Measurements from ENCODE around the gene HIVEP1. TPM values are rescaled to one million over a fixed set of nuclear protein-coding genes. Genes with fewer than 3 reads are reported as not detected.

HIVEP1 gene
- total and polyA plus RNA-seq, 2 of the 8 experiments (the other 6 are each of a cell fraction or from before 2014, with no cell fraction given), result 22.6 to 23.1 TPM

- no peak overlapping the region for H3K23ac ChIP-seq (ENCODE audit: insufficient read length)
- no peak overlapping the region for H4K91ac ChIP-seq (replicated peaks; ENCODE audit: insufficient read length, low read length)
- H3K4me3 ChIP-seq (ENCODE audit: extremely low read depth in 1 of 4, insufficient read depth in 2 of 4, low read depth in 3 of 4, low read length in 4 of 4), result no peak overlapping the region
- no peaks in the 10 kb centered on the region for H3K27me3 ChIP-seq (replicated peaks in 1 of 4; ENCODE audit: control insufficient read depth in 3 of 4, extremely low read depth in 1 of 4, insufficient read depth in 3 of 4, low read length in 3 of 4)
- H4K8ac ChIP-seq (ENCODE audit: extremely low read depth, insufficient read depth, low read length), result no peak overlapping the region
- no peak overlapping the region for H4K5ac ChIP-seq (ENCODE audit: insufficient read length, low read depth, low read length)
- DNase-seq (ENCODE audit: low read depth in 1 of 2, low spot score in 2 of 2) (no peak), FAIRE-seq (no peak)
- H2BK120ac ChIP-seq (replicated peaks; ENCODE audit: low read depth, low read length), result no peak overlapping the region
- ChIA-PET POLR2A (ENCODE audit: partially characterized antibody) (no interaction called here), CTCF (ENCODE audit: partially characterized antibody) (interaction anchor here (0.9 to 3.7 kb wide), 2 partner anchors 13 to 23 kb away, joined by 3 to 14 read pairs; no protein-coding TSS in a partner anchor)
- no peak overlapping the region for H2BK5ac ChIP-seq (ENCODE audit: low read depth, low read length)
- H4K20me1 ChIP-seq (replicated peaks in 1 of 2; ENCODE audit: control insufficient read depth in 1 of 2, insufficient read depth in 2 of 2, low read length in 2 of 2), result no peaks in the 10 kb centered on the region
- H3K23me2 ChIP-seq (ENCODE audit: low read depth, low read length), result no peaks in the 10 kb centered on the region
- no peak overlapping the region for H3K18ac ChIP-seq (ENCODE audit: extremely low read depth, low read length)
- H3K4me1 ChIP-seq (replicated peaks in 1 of 4; ENCODE audit: control insufficient read depth in 3 of 4, insufficient read depth in 4 of 4, low read length in 3 of 4), result peaks cover 3 to 14% (median 12%) of the 10 kb centered on the region in 4 experiments
- H3K9me3 ChIP-seq (ENCODE audit: insufficient read depth in 2 of 2, low read depth in 1 of 2, low read length in 1 of 2), result no peaks in the 10 kb centered on the region
- no peaks in the 10 kb centered on the region for H3K79me2 ChIP-seq (ENCODE audit: control insufficient read depth in 1 of 2, insufficient read depth in 2 of 2, low read length in 2 of 2)
- no peak overlapping the region for H3K4ac ChIP-seq (replicated peaks; ENCODE audit: insufficient read length, low read depth, low read length)
- no peak overlapping the region for H2BK15ac ChIP-seq (ENCODE audit: low read length)
- H3K56ac ChIP-seq (replicated peaks; ENCODE audit: insufficient read length, low read depth, low read length), result no peak overlapping the region
- H3K27ac ChIP-seq (ENCODE audit: low read depth, low read length), result no peak overlapping the region
- no peak overlapping the region for H3K9ac ChIP-seq (replicated peaks in 1 of 4; ENCODE audit: extremely low read depth in 1 of 4, low read depth in 3 of 4, low read length in 3 of 4)
- H2BK12ac ChIP-seq (ENCODE audit: low read depth, low read length), result no peak overlapping the region
- H2AFZ ChIP-seq (ENCODE audit: low read length), result no peak overlapping the region
- H3K79me1 ChIP-seq (ENCODE audit: low read depth, low read length), result no peaks in the 10 kb centered on the region
- no peak overlapping the region for H3K4me2 ChIP-seq (ENCODE audit: insufficient read depth in 1 of 2, low read depth in 2 of 2, low read length in 2 of 2)
- no peak overlapping the region for H2AK5ac ChIP-seq (ENCODE audit: low read depth, low read length)
- no peaks in the 10 kb centered on the region for H3K36me3 ChIP-seq (ENCODE audit: control insufficient read depth in 2 of 4, insufficient read depth in 4 of 4, low read length in 3 of 4)
- no peak overlapping the region for H2BK20ac ChIP-seq (ENCODE audit: low read length)
- no peak overlapping the region for H3K14ac ChIP-seq (ENCODE audit: insufficient read length)
- WGBS, 2 experiments (ENCODE audit: extremely low coverage in 1 of 2, insufficient coverage in 1 of 2, insufficient read length in 1 of 2, insufficient replicate concordance in 2 of 2, low coverage in 1 of 2, low lambda C conversion rate in 2 of 2, missing lambda C conversion rate in 1 of 2), result 95% methylated on average over 2 of the region's 2 CpGs; no CpG with 5 or more reads in 1 of the 2 experiments
- no peak for TF ChIP-seq POLR2A (IDR thresholded peaks at IDR 0.05; ENCODE audit: control extremely low read depth in 1 of 2, low read depth in 2 of 2, low read length in 2 of 2)
- TF ChIP-seq SIRT6 (IDR thresholded peaks at IDR 0.05; ENCODE audit: low read length), result no peak
- TF ChIP-seq RBBP5 (IDR thresholded peaks at IDR 0.05; ENCODE audit: borderline replicate concordance, low read depth, low read length), result no peak
- TF ChIP-seq YY1 (IDR thresholded peaks at IDR 0.05; ENCODE audit: low read depth, low read length), result no peak
These were observed 41.0 kb upstream of the HIVEP1 start for GRCh38 chr6:11971154-11971553.
